CD4-positive, alpha-beta T cell (primary cell): ENCODE results near the gene LCN12. TPM values are rescaled to one million over a fixed set of nuclear protein-coding genes. Genes with fewer than 3 reads are reported as not detected.

Experiments
- ATAC-seq: fragments of 200-7000 bp; cut with Tn5 transposase; one replicate; pipeline ENCODE4 v1.10.0; 2022; ENCODE audit warnings: mild to moderate bottlenecking; ENCODE audit not compliant: poor library complexity
- CTCF ChIA-PET: fragments of 350-600 bp; sonication (Branson Sonifier 250); formaldehyde crosslinking; loops from one replicate; lab custom pipeline; 2021; ENCODE audit warnings: antibody characterized with exemption, inconsistent platforms; lab: Charles Lee
- POLR2A ChIA-PET: fragments of 350-600 bp; sonication (Branson Sonifier 250); formaldehyde crosslinking; loops from one replicate; lab custom pipeline; 2021; ENCODE audit warnings: antibody characterized with exemption, inconsistent platforms; lab: Charles Lee
- DNase-seq, 14 experiments: peaks; one replicate each; pipeline ENCODE4 v3.0.0-alpha.2; 2013 to 2020; ENCODE audit warnings: mixed read lengths in 2 of 14
- H3K27ac ChIP-seq, 2 donors: one replicate each; pipeline versions ENCODE4 v1.5.1 to v1.7.0; 2013; ENCODE audit warnings: low read length in 2 of 2, low read depth in 1 of 2, mild to moderate bottlenecking in 1 of 2
- H3K27me3 ChIP-seq, 2 experiments: 1 replicate in 1 of 2; 2 replicates in 1 of 2; pipeline versions ENCODE4 v1.6.1 to v1.7.0; 2013; ENCODE audit warnings: low read length in 2 of 2, control low read depth in 1 of 2, mild to moderate bottlenecking in 1 of 2, moderate library complexity in 1 of 2; ENCODE audit not compliant: insufficient read depth in 2 of 2, control insufficient read depth in 1 of 2
- H3K36me3 ChIP-seq: one replicate; pipeline ENCODE4 v1.6.1; 2013; ENCODE audit warnings: low read length, control low read depth; ENCODE audit not compliant: insufficient read depth
- H3K4me1 ChIP-seq: one replicate; pipeline ENCODE4 v1.6.1; 2013; ENCODE audit warnings: low read length, control low read depth; ENCODE audit not compliant: insufficient read depth
- H3K4me3 ChIP-seq: one replicate; pipeline ENCODE4 v1.5.1; 2013; ENCODE audit warnings: mild to moderate bottlenecking, low read length, moderate library complexity
- H3K9me3 ChIP-seq, 2 experiments: 1 replicate in 1 of 2; 2 replicates in 1 of 2; pipeline versions ENCODE4 v1.6.1 to v1.7.0; 2013; ENCODE audit warnings: low read length in 2 of 2, mild to moderate bottlenecking in 2 of 2, control low read depth in 1 of 2, moderate library complexity in 1 of 2; ENCODE audit not compliant: control insufficient read depth in 1 of 2, insufficient read depth in 1 of 2
- H3K27ac Mint-ChIP-seq: one replicate; pipeline ENCODE4 v1.8.0; 2020; ENCODE audit warnings: mixed read lengths
- H3K27me3 Mint-ChIP-seq: one replicate; pipeline ENCODE4 v1.8.0; 2021; ENCODE audit warnings: mixed read lengths
- H3K36me3 Mint-ChIP-seq: one replicate; pipeline ENCODE4 v1.8.0; 2021; ENCODE audit warnings: low read depth, mixed read lengths
- H3K4me1 Mint-ChIP-seq: one replicate; pipeline ENCODE4 v1.8.0; 2021; ENCODE audit warnings: low read depth, mixed read lengths
- H3K4me3 Mint-ChIP-seq: one replicate; pipeline ENCODE4 v1.8.0; 2020; ENCODE audit warnings: mild to moderate bottlenecking, mixed read lengths
- H3K9me3 Mint-ChIP-seq: one replicate; pipeline ENCODE4 v1.8.0; 2020; ENCODE audit warnings: mixed read lengths
- CTCF ChIP-seq: fragments of 200-600 bp; IDR thresholded peaks from one replicate; pipeline ENCODE4 v1.8.0; 2022; ENCODE audit warnings: antibody characterized with exemption, mild to moderate bottlenecking
- intact Hi-C, 2 experiments: fragments of 100-400 bp; cut with DNase I in 1 of 2; cut with micrococcal nuclease in 1 of 2; formaldehyde crosslinking; loops; one replicate each; pipeline versions ENCODE4 v1.15.1 to v1.9.0; 2023 to 2025; cut with DNase I, micrococcal nuclease
- total RNA-seq, 174 experiments: library from RNA in 2 of 174; stranded (reverse) in 2 of 174; gene quantifications; one replicate each; pipeline ENCODE4 v1.2.3 and lab custom pipeline; 2021 to 2026

The LCN12 gene
- total RNA-seq, 2 experiments from 2014 or later, result 1.3 to 1.5 TPM

DNA sequence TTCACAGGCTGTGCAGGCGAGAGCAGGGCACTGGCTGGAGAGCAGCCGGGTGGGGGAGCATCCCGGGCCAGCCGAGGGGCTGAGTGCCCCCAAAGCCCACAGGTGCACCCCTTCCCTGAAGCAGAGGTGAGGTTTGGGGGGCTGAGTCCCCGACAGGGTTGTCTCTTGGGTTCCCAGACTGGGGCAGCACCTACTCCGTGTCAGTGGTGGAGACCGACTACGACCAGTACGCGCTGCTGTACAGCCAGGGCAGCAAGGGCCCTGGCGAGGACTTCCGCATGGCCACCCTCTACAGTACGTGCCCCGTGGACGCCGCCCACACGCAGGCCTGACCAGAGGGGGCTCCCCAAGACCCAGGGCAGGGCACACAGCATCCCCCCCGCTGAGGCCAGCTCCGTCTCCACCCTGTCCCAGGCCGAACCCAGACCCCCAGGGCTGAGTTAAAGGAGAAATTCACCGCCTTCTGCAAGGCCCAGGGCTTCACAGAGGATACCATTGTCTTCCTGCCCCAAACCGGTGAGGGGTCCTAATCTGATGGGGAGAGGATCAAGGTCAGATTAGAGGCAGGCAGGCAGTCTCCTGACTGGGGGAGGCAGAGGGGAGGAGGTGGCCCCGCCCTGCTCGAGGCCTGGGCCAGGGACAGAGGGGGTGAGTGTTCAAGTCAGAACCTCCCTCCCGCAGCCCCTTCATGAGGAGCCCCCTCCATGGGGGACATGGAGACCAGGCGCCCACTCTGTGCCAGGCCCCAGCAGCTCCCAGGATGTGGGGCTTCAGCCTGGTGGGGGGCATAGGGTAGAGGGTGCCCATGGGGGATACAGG is 27.9 kb downstream of the LCN12 start:
- peaks cover 22% of the 10 kb centered on the region for H3K27me3 Mint-ChIP-seq
- POLR2A ChIA-PET, result no interaction called here
- Histone ChIP-seq H3K4me3 (no peak overlapping the region), H3K4me1 (peaks cover 45% of the 10 kb centered on the region), H3K9me3 (peaks cover 0 to 17% of the 10 kb centered on the region in 2 experiments), H3K27me3 (peaks cover 16 to 22% of the 10 kb centered on the region in 2 experiments), H3K36me3 (no peaks in the 10 kb centered on the region), H3K27ac (no peak overlapping the region)
- H3K27ac Mint-ChIP-seq, result no peak overlapping the region
- DNase-seq (no peak), ATAC-seq (no peak)
- no peak overlapping the region for H3K4me3 Mint-ChIP-seq
- no peaks in the 10 kb centered on the region for H3K9me3 Mint-ChIP-seq
- intact Hi-C loops, result loop anchor here in 1 of 2 experiments (2.0 kb wide), 1 partner anchor 13 kb away; the partner anchor contains the start of gene PAXX
- no peak for TF ChIP-seq CTCF
- H3K36me3 Mint-ChIP-seq, result no peaks in the 10 kb centered on the region
- CTCF ChIA-PET, result no interaction called here
- peaks cover 22% of the 10 kb centered on the region for H3K4me1 Mint-ChIP-seq

DNA sequence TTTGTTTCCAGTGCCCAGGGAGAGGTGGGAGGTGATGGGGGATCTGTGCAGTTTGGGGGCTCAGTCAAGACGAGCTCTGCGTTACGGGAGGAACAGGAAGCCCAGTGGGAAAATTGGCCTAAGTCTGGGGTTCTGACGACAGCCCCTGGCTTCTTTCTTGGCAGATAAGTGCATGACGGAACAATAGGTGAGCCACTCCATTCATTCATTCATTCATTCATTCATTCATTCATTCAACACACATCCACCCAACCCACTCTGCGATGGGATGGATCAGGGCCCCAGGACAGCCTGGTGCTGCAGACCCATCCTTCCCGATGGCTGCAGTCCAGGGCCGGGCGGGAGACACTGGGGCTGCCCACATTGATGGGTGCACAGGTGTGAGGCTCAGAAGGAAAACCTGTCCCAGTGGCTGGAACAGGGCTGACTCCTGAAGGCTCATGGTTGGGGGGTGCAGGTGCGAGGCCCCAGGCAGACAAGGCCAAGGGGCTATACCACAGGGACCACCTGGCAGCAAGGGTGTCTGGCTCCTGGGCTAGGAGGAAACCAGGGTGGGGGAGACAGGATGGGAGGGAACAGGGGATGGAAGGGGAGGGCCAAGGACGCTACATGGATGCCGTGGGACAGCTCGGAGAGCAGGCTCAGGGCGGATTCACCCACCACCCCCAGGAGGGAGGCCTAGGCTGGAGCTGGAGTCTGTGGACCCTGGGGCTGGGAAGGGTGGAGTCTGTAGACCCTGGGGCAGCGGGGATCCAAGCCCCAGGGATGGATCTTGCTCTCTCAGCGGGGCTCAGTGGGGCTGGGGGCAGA is 28.8 kb downstream of the LCN12 start:
- TF ChIP-seq CTCF, result no peak
- no peak for DNase-seq
- intact Hi-C loops, result no loop called here

GRCh38 chr9:136981588-136982231 is 29.6 kb downstream of the LCN12 start:
- POLR2A ChIA-PET, result no interaction called here
- H3K27ac ChIP-seq, result no peak overlapping the region
- peaks cover 20 to 33% of the 10 kb centered on the region in 2 experiments for H3K27me3 ChIP-seq
- no peak for ATAC-seq
- H3K9me3 Mint-ChIP-seq, result no peaks in the 10 kb centered on the region
- no peak overlapping the region for H3K4me3 Mint-ChIP-seq
- peaks cover 0 to 19% of the 10 kb centered on the region in 2 experiments for H3K9me3 ChIP-seq
- H3K4me3 ChIP-seq, result no peak overlapping the region
- intact Hi-C loops, result no loop called here
- H3K27me3 Mint-ChIP-seq, result peaks cover 28% of the 10 kb centered on the region
- H3K4me1 ChIP-seq, result peaks cover 38% of the 10 kb centered on the region
- no peak overlapping the region for H3K27ac Mint-ChIP-seq
- no peaks in the 10 kb centered on the region for H3K36me3 Mint-ChIP-seq
- CTCF ChIA-PET, result no interaction called here
- H3K36me3 ChIP-seq, result no peaks in the 10 kb centered on the region
- H3K4me1 Mint-ChIP-seq, result peaks cover 5% of the 10 kb centered on the region
- DNase-seq, result no peak
- TF ChIP-seq CTCF, result no peak

More for the DNA sequence above, 28.8 kb downstream of the LCN12 start:
- no peak overlapping the region for H3K27ac ChIP-seq
- POLR2A ChIA-PET, result no interaction called here
- Mint-ChIP-seq H3K36me3 (no peaks in the 10 kb centered on the region), H3K4me1 (peaks cover 13% of the 10 kb centered on the region), H3K9me3 (no peaks in the 10 kb centered on the region), H3K27ac (no peak overlapping the region), H3K4me3 (no peak overlapping the region), H3K27me3 (peaks cover 22% of the 10 kb centered on the region)
- peaks cover 20 to 30% of the 10 kb centered on the region in 2 experiments for H3K27me3 ChIP-seq
- H3K9me3 ChIP-seq, result peaks cover 0 to 19% of the 10 kb centered on the region in 2 experiments
- CTCF ChIA-PET, result no interaction called here
- H3K4me3 ChIP-seq, result no peak overlapping the region
- peaks cover 44% of the 10 kb centered on the region for H3K4me1 ChIP-seq
- H3K36me3 ChIP-seq, result no peaks in the 10 kb centered on the region
- ATAC-seq, result no peak
